Gastroesophageal sphincter (tissue), 4 donors: ENCODE results near the gene MARK3. TPM values are rescaled to one million over a fixed set of nuclear protein-coding genes. Genes with fewer than 3 reads are reported as not detected.

ENCODE experiments used
- ATAC-seq: fragments of 150-250 bp; one replicate; pipeline ENCODE4 v1.9.1; 2016; ENCODE audit warnings: mild to moderate bottlenecking, moderate library complexity
- H3K27ac ChIP-seq, 4 donors: fragments of 200-600 bp; sonication (generic) in 3 of 4; 1 replicate in 3 of 4; 2 replicates in 1 of 4; pipeline ENCODE4 v1.5.1; 2016 to 2019
- H3K27me3 ChIP-seq: fragments of 200-600 bp; sonication (generic); one replicate; pipeline ENCODE4 v1.5.1; 2019
- H3K36me3 ChIP-seq, 2 donors: fragments of 200-600 bp; sonication (generic); one replicate each; pipeline ENCODE4 v1.5.1; 2019; ENCODE audit warnings: control low read depth in 1 of 2
- H3K4me1 ChIP-seq, 3 donors: fragments of 200-600 bp; sonication (generic); 1 replicate in 2 of 3; 2 replicates in 1 of 3; pipeline ENCODE4 v1.5.1; 2016 to 2019; ENCODE audit warnings: control low read depth in 2 of 3
- H3K4me3 ChIP-seq, 2 donors: fragments of 200-600 bp; sonication (generic); one replicate each; pipeline ENCODE4 v1.5.1; 2019; ENCODE audit warnings: mild to moderate bottlenecking in 1 of 2, moderate library complexity in 1 of 2
- H3K9me3 ChIP-seq, 3 donors: fragments of 200-600 bp; sonication (generic); one replicate each; pipeline ENCODE4 v1.5.1; 2017 to 2019; ENCODE audit warnings: control low read depth in 2 of 3
- CTCF ChIP-seq, 4 experiments: fragments of 200-600 bp in 2 of 4; fragments of 450-650 bp in 2 of 4; sonication (generic) in 1 of 4; IDR thresholded peaks; one replicate each; pipeline ENCODE4 v1.5.1; 2017 to 2019; ENCODE audit warnings: antibody characterized with exemption in 4 of 4, mild to moderate bottlenecking in 2 of 4, moderate library complexity in 2 of 4
- EP300 ChIP-seq: sonication (generic); formaldehyde crosslinking; IDR thresholded peaks from one replicate; pipeline ENCODE4 v1.6.1; 2017; ENCODE audit warnings: antibody characterized with exemption, mild to moderate bottlenecking
- POLR2A ChIP-seq, 2 donors: fragments of 450-650 bp; IDR thresholded peaks; one replicate each; pipeline ENCODE4 v1.6.1; 2017; ENCODE audit warnings: antibody characterized with exemption in 2 of 2, mild to moderate bottlenecking in 2 of 2, moderate library complexity in 1 of 2
- POLR2AphosphoS5 ChIP-seq: sonication (generic); formaldehyde crosslinking; IDR thresholded peaks from one replicate; pipeline ENCODE4 v1.6.1; 2017; ENCODE audit warnings: antibody characterized with exemption
- WGBS, 2 donors: methylation state at CpG; one replicate each; pipeline ENCODE4 v1.1.5; 2018; ENCODE audit warnings: low coverage in 1 of 2; 5-methylcytosine and 5-hydroxymethylcytosine counted together
- total RNA-seq, 4 donors: library from RNA; depleted of rRNA; stranded (reverse); fragments of >200 nt; gene quantifications; one replicate each; pipeline ENCODE4 v1.1.0, GENCODE V29; 2016

MARK3 gene
- total RNA-seq, 4 donors from 2014 or later, result 65.1 to 127 (median 70.4) TPM

DNA sequence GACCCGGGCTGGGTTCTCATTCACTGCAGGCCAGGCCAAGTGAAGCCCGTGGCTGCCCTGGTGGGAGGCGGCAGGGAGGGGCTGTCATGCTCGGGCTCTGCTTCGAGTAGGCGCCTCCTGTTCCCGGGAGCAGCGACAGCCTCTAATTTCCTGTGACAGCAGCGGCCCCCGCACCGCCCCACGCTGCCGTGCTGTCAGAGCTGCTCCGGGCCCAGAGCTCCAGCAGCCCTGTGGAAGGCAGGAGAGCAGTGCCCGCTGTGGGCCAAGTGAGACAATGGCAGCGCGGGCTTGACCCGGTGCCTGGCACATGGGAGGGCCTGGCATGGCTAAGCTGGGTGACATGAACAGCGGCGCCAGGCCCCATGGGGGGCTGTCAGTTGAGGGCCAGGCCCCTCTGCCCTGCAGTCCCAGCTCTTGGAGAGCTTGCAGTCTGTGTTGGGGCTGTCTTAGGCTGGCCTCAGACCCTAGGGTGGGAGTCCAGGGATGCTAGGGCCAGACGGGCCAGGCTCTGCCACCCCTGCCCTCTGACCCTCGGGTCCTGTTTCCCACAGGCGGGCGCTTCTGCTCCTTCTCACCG lies 148.9 kb downstream of the MARK3 start:
- peak overlapping the region in 1 of 2 donors; percentile 45 for H3K4me3 ChIP-seq
- peaks cover 2 to 100% (median 64%) of the 10 kb centered on the region in 3 donors for H3K4me1 ChIP-seq
- no peak for TF ChIP-seq EP300
- no peaks in the 10 kb centered on the region for H3K9me3 ChIP-seq
- ATAC-seq, result no peak
- peak overlapping the region; percentile 78 to 96 (median 94) for H3K27ac ChIP-seq
- no peaks in the 10 kb centered on the region for H3K27me3 ChIP-seq
- WGBS, 2 donors, result 80% methylated on average over 1 of the region's 25 CpGs; no CpG with 5 or more reads in 1 of the 2 donors
- H3K36me3 ChIP-seq, result peaks cover 0 to 59% of the 10 kb centered on the region in 2 donors

GRCh38 chr14:103534576-103535061 lies 149.4 kb downstream of the MARK3 start:
- Histone ChIP-seq H3K36me3 (peaks cover 0 to 59% of the 10 kb centered on the region in 2 donors), H3K27me3 (no peaks in the 10 kb centered on the region), H3K4me3 (no peak overlapping the region), H3K27ac (peak overlapping the region; percentile 78 to 96 (median 94)), H3K4me1 (peaks cover 2 to 100% (median 68%) of the 10 kb centered on the region in 3 donors), H3K9me3 (no peaks in the 10 kb centered on the region)
- TF ChIP-seq CTCF (IDR thresholded peaks at IDR 0.05), result no peak
- TF ChIP-seq POLR2AphosphoS5, result peak; percentile 57
- 60% methylated on average over 1 of the region's 22 CpGs; no CpG with 5 or more reads in 1 of the 2 donors for WGBS, 2 donors
- peak; percentile 69 for ATAC-seq

- TF ChIP-seq EP300 (no peak), POLR2A (IDR thresholded peaks at IDR 0.05) (peak; percentile 11 to 21), CTCF (IDR thresholded peaks at IDR 0.05) (no peak), POLR2AphosphoS5 (peak; percentile 18)
- H3K4me1 ChIP-seq, result peaks cover 0 to 100% (median 66%) of the 10 kb centered on the region in 3 donors
- peak; percentile 28 for ATAC-seq
- no peaks in the 10 kb centered on the region for H3K9me3 ChIP-seq
- no peak overlapping the region for H3K4me3 ChIP-seq
- WGBS, 2 donors, result no CpG with 5 or more reads among the region's 21 CpGs
- H3K36me3 ChIP-seq, result peaks cover 0 to 56% of the 10 kb centered on the region in 2 donors
- H3K27me3 ChIP-seq, result no peaks in the 10 kb centered on the region
- peak overlapping the region; percentile 78 to 96 (median 94) for H3K27ac ChIP-seq
These were observed 150.1 kb downstream of the MARK3 start for GRCh38 chr14:103535081-103535890.

GRCh38 chr14:103535891-103536565 lies 150.8 kb downstream of the MARK3 start:
- no peak for ATAC-seq
- Histone ChIP-seq H3K36me3 (peaks cover 0 to 48% of the 10 kb centered on the region in 2 donors), H3K4me1 (peaks cover 2 to 100% (median 66%) of the 10 kb centered on the region in 3 donors), H3K9me3 (no peaks in the 10 kb centered on the region), H3K4me3 (no peak overlapping the region), H3K27me3 (no peaks in the 10 kb centered on the region), H3K27ac (peak overlapping the region; percentile 78 to 96 (median 94))
- WGBS, 2 donors, result 87% methylated on average over 3 of the region's 11 CpGs; no CpG with 5 or more reads in 1 of the 2 donors
- TF ChIP-seq POLR2A (IDR thresholded peaks at IDR 0.05), result no peak
- no peak for TF ChIP-seq EP300
- no peak for TF ChIP-seq CTCF (IDR thresholded peaks at IDR 0.05)
- no peak for TF ChIP-seq POLR2AphosphoS5

- H3K27ac ChIP-seq, result peak overlapping the region; percentile 78 to 96 (median 94)
- no peak for ATAC-seq
- peaks cover 9 to 100% (median 68%) of the 10 kb centered on the region in 3 donors for H3K4me1 ChIP-seq
- no peaks in the 10 kb centered on the region for H3K27me3 ChIP-seq
- H3K36me3 ChIP-seq, result peaks cover 0 to 42% of the 10 kb centered on the region in 2 donors
- TF ChIP-seq EP300 (no peak), POLR2A (IDR thresholded peaks at IDR 0.05) (no peak), POLR2AphosphoS5 (no peak), CTCF (IDR thresholded peaks at IDR 0.05) (no peak)
- no CpG with 5 or more reads among the region's 9 CpGs for WGBS, 2 donors
- H3K9me3 ChIP-seq, result no peaks in the 10 kb centered on the region
- H3K4me3 ChIP-seq, result no peak overlapping the region
These were observed 151.5 kb downstream of the MARK3 start for GRCh38 chr14:103536693-103537092.
